Hematopoietic multipotent progenitor cell (in vitro differentiated cells): ENCODE results near the gene IQCC. TPM values are rescaled to one million over a fixed set of nuclear protein-coding genes. Genes with fewer than 3 reads are reported as not detected.

Source experiments
- DNase-seq, 3 donors: peaks; one replicate each; pipeline ENCODE4 v3.0.0-alpha.2; 2011 to 2015; ENCODE audit warnings: low read depth in 2 of 3, low spot score in 2 of 3
- total RNA-seq: library from RNA; depleted of rRNA; stranded (reverse); fragments of >200 nt; gene quantifications from one replicate; pipeline ENCODE4 v1.2.3, GENCODE V29; 2012

The IQCC gene
- total RNA-seq, 1 donor = 1.3 TPM

DNA sequence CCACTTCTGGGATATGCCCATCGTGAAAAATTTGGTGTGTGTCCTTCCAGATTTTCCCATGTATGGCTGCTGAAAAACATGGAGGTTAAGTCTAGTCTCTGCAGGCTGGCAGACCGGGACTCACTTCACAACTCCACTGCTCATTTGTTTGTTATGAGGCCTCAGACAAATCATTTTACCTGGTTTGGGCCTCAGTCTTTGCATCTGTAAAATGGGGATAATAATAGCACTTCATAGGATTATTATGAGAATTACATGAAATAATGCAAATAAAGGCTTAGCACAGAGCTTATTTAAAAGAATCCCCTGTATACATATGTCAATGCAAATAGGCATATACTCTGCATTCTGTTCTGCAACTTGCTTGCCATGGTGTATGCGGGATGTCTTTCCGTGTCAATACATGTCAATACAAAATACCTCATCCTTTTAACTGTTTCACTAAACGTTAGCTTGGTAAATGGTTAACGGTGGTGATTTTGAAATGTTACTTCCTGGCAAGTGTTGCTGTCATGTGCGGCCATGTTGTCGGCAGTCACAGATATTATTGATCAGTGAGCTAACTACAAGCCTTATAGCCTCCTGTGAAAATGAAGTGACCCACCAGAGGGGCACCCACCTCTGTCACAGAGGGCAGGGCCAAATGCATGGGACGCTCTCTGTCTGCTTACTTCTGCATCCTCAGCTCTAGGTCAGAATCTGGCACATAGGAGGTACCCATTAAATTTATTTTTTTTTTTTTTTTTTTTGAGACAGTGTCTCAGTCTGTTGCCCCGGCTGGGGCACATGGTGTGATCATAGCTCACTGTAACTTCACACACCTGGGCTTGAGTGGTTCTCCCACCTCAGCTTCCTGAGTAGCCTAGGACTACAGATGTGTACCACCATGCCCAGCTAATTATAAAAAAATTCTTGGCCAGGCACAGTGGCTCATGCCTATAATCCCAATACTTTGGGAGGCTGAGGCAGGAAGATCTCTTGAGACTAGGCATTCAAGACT, 49.9 kb downstream of the IQCC start:
- DNase-seq = no peak

DNA sequence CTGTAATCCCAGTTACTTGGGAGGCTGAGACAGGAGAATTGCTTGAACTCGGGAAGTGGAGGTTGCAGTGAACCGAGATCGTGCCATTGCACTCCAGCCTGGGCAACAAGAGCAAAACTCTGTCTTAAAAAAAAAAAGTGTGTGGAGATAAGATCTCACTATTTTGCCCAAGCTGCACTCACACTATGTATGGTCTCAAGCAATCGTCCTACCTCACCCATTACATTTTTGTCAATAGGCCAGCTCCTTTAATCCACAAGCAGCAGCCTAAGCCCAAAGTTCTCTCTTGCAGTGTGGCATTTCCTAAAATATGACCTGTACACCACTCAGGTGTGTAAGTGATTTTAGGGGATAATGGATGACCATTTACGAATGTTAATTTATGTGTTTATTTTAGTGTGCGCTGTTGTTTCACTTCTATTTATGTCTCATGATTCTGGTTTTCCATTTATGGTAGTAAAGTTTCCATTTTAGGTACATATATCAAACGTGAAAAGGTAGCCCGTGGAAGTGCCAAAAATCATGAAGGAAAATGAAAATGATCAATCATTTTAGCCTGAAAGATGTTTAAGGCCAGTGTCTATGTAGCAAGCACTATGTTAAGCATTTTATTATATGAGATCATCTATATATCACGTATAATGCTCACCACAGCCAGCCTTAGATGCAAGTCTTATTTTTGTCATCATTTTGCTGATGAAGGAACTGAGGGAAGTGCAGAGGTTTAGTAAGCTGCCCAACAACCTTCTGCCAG, 51.2 kb downstream of the IQCC start:
- DNase-seq = no peak

DNA sequence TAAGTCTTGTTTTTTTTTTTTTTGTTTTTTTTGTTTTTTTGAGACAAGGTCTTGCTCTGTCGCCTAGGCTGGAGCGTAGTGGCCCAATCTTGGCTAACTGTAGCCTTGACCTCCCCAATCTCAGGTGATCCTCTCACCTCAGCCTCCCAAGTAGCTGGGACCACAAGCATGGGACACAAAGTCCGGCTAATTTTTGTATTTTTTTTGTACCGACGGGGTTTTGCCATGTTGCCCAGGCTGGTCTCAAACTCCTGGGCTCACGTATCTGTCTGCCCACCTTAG, 51.7 kb downstream of the IQCC start:
- DNase-seq = no peak

Other genes starting within 250 kb of the IQCC start
- 79.2 TPM for gene KHDRBS1, start 191.8 kb upstream of the IQCC start, total RNA-seq
- 17.5 TPM for gene TMEM39B, start 132.7 kb upstream of the IQCC start, total RNA-seq
- gene KPNA6, start 97.6 kb upstream of the IQCC start, total RNA-seq = 17.2 TPM
- gene TXLNA, start 26.0 kb upstream of the IQCC start, total RNA-seq = 48.5 TPM
- gene CCDC28B, start 5.1 kb upstream of the IQCC start, total RNA-seq = 18.0 TPM
- gene DCDC2B, start 3.4 kb downstream of the IQCC start, total RNA-seq = under 0.01 TPM
- 28.8 TPM for gene TMEM234, start 16.7 kb downstream of the IQCC start, total RNA-seq
- 292 TPM for gene EIF3I, start 16.7 kb downstream of the IQCC start, total RNA-seq
- under 0.01 TPM for gene FAM167B, start 41.6 kb downstream of the IQCC start, total RNA-seq
- gene LCK, start 45.6 kb downstream of the IQCC start, total RNA-seq = 3.5 TPM
- 65.7 TPM for gene HDAC1, start 86.4 kb downstream of the IQCC start, total RNA-seq
- gene MARCKSL1, start 130.6 kb downstream of the IQCC start, total RNA-seq = 34.5 TPM
- 7.8 TPM for gene FAM229A, start 156.8 kb downstream of the IQCC start, total RNA-seq
- 0.27 TPM for gene TSSK3, start 156.9 kb downstream of the IQCC start, total RNA-seq
- gene BSDC1, start 188.8 kb downstream of the IQCC start, total RNA-seq = 73.8 TPM